HG03045 (cell line): Measurements from ENCODE around the gene MAMDC4.

Source experiments
- ATAC-seq: cut with Tn5 transposase; IDR thresholded peaks from one replicate; pipeline ENCODE4 v1.9.1; 2021; ENCODE audit warnings: mild to moderate bottlenecking, moderate library complexity; ENCODE audit not compliant: unreplicated experiment

Gene MAMDC4

GRCh38 chr9:136885950-136886578 is 33.9 kb downstream of the MAMDC4 start, which contains the start of gene TRAF2:
TSS of gene TRAF2 (plus strand) at chr9:136886516. CDS start at chr9:136898741, 12,225 bp downstream.
- ATAC-seq, result peak; percentile 83

- peak; percentile 18 for ATAC-seq
Observed at GRCh38 chr9:136886610-136887597, 34.8 kb downstream of the MAMDC4 start.

DNA sequence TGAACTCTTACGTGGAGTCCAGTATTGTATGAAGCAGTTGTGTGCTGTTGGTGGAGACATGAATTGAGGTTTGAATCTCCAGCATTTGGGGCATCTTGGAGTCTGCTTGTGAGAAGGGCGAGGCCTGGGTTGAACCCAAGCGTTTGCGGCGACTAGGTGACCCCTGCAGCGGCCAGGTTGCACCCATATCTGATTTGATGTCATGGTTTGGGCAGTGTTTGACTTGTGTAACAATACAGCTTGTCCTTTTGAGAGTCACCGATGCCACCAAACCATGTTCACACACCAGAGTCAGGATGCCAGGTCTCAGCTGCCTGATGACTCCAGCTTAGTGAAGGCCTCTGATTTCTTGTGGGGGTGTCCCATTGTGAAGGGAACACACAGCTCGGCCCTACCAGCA is 36.3 kb downstream of the MAMDC4 start:
- no peak for ATAC-seq

- no peak for ATAC-seq
Observed at GRCh38 chr9:136889858-136890257, 37.7 kb downstream of the MAMDC4 start.

GRCh38 chr9:136890661-136891060 is 38.5 kb downstream of the MAMDC4 start:
- no peak for ATAC-seq

DNA sequence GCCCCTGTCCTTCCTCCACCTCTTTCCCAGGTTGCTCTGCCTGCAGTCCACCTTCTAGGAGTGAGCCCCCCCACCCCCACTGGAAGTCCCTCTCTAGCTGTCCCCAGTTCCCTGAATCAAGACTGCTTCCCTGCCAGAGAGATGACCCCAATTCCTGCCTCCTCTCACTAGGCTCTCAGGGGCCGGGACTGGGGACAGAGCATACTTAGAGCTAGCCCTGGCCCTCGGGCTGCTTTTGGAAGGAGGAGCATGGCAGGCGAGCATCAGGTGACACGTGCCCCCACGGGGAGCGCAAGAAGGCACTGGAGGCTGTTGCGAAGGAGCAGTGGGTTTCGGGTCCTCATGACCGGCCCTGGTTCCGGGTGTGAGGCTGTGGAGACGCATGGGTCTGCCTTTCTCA is 43.9 kb downstream of the MAMDC4 start:
- ATAC-seq, result no peak

- no peak for ATAC-seq
Observed at GRCh38 chr9:136898483-136899100, 46.4 kb downstream of the MAMDC4 start.

- ATAC-seq, result peak; percentile 41
Observed at GRCh38 chr9:136899196-136899595, 47.0 kb downstream of the MAMDC4 start.

- no peak for ATAC-seq
Observed at GRCh38 chr9:136900556-136900955, 48.4 kb downstream of the MAMDC4 start.

GRCh38 chr9:136900988-136901515 is 48.9 kb downstream of the MAMDC4 start:
- ATAC-seq, result no peak

DNA sequence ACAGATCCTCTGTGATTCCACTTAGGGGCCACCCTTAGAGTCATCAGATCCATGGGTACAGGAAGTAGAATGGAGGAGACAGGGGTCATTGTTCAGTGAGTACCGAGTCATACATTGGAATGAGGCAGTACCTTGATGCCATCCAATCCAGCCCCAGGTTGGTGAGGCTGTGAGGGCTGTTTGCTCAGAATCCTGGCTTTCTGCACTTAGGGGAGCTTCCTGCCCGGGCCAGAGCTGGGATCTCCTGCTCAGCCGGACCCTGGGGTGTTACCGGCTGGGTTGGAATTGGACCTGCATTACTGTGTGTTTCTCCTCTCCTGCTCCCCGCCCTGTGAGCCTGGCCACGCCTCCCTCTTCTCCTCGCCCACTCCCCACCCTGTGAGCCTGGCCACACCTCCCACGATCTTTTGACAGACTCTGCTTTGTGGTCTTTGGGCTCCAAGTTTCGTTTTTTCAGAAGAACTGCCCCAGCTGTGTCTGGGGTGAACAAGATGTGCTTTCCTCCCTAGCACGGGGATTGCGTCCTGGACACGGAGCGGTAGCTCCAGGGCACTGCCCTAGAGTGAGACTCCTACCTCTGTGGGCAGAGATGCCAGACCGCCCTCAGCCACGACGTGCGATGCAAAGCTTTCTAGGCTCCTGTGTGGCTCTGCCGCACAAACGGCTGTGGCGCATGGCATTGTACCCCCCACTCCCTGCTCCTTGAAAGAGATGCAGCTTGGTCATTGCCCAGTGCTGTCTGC is 49.5 kb downstream of the MAMDC4 start:
- peak; percentile 44 for ATAC-seq

- peak; percentile 36 for ATAC-seq
Observed at GRCh38 chr9:136902259-136902821, 50.2 kb downstream of the MAMDC4 start.

DNA sequence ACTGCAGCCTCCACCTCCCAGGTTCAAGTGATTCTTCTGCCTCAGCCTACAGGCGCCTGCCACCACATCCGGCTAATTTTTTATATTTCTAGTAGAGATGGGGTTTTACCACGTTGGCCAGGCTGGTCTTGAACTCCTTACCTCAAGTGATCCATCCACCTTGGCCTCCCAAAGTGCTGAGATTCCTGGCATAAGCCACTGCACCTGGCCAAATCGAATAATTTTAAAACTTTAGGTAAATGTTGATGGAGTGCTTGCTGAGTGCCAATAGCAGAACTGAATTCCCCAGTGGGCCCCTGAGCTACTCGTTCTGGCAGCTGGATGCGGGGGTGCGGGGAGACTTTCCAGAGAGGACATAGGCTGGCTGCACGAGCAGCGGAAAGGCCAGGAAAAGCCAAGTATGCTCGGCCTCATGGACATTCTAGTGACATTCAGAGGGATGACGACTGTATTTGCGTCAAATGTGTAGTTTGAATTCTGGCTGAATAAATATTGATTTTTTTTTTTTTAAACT is 51.0 kb downstream of the MAMDC4 start:
- no peak for ATAC-seq

DNA sequence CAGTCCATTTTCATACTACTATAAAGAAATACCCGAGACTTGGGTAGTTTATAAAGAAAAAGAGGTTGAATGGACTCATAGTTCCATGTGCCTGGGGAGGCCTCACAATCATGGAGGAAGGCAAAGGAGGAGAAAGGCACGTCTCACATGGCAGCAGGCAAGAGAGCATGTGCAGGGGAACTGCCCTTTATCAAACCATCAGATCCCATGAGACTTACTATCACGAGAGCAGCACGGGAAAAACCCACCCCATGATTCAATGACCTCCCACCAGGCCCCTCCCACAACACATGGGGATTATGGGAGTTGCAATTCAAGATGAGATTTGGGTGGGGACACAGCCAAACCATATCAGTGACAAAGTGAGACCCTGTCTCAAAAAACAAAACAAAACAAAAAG is 54.1 kb downstream of the MAMDC4 start:
- ATAC-seq, result no peak

GRCh38 chr9:136907011-136907914 is 55.1 kb downstream of the MAMDC4 start:
- ATAC-seq, result no peak
